Measurements from ENCODE around the gene CCDC85B. TPM values are rescaled to one million over a fixed set of nuclear protein-coding genes. Genes with fewer than 3 reads are reported as not detected.

The CCDC85B gene
- total and polyA plus RNA-seq, 2 of the 13 experiments (the other 11 are each of a cell fraction or from before 2014, with no cell fraction given), result 8.2 to 19.5 TPM

- TF ChIP-seq ZNF83 (CRISPR knock-in tag; IDR thresholded peaks at IDR 0.05; ENCODE audit: borderline replicate concordance), result 0 out of 2 replicates have a peak, but pooled peaks have one; percentile 61
- TF ChIP-seq ZNF816 (CRISPR knock-in tag; IDR thresholded peaks at IDR 0.05; ENCODE audit: borderline replicate concordance), result no peak
- no peak for TF ChIP-seq ISX (CRISPR knock-in tag; conservative IDR thresholded peaks at IDR 0.05)
- no peak; the same call in 1 of the 2 replicates for TF ChIP-seq HDAC1 (CRISPR knock-in tag; IDR thresholded peaks at IDR 0.05)
- TF ChIP-seq FIP1L1 (IDR thresholded peaks at IDR 0.05; ENCODE audit: borderline replicate concordance, insufficient read depth, low read depth, low read length), result no peak
- peak; percentile 79; the same call in 1 of the 2 replicates for TF ChIP-seq TFDP1 (CRISPR knock-in tag; IDR thresholded peaks at IDR 0.05; ENCODE audit: borderline replicate concordance)
- TF ChIP-seq PAX8 (CRISPR knock-in tag; IDR thresholded peaks at IDR 0.05; ENCODE audit: borderline replicate concordance), result peak; percentile 79; the same call in 1 of the 2 replicates
- TF ChIP-seq, protein P1, sequence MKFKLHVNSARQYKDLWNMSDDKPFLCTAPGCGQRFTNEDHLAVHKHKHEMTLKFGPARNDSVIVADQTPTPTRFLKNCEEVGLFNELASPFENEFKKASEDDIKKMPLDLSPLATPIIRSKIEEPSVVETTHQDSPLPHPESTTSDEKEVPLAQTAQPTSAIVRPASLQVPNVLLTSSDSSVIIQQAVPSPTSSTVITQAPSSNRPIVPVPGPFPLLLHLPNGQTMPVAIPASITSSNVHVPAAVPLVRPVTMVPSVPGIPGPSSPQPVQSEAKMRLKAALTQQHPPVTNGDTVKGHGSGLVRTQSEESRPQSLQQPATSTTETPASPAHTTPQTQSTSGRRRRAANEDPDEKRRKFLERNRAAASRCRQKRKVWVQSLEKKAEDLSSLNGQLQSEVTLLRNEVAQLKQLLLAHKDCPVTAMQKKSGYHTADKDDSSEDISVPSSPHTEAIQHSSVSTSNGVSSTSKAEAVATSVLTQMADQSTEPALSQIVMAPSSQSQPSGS (CRISPR knock-in tag; IDR thresholded peaks at IDR 0.05), result peak; percentile 73; the same call in 1 of the 2 replicates
- TF ChIP-seq ATF7-NPFF (CRISPR knock-in tag; IDR thresholded peaks at IDR 0.05; ENCODE audit: low read depth), result peak; percentile 86
- peak; percentile 99 for TF ChIP-seq MAZ (IDR thresholded peaks at IDR 0.05; ENCODE audit: borderline replicate concordance, low read depth, low read length)
- TF ChIP-seq MAZ (CRISPR knock-in tag; IDR thresholded peaks at IDR 0.05; ENCODE audit: low read depth), result peak; percentile 100
- no peak for TF ChIP-seq ZFP36 (IDR thresholded peaks at IDR 0.05; ENCODE audit: borderline replicate concordance, low read depth, low read length, partially characterized antibody)
- TF ChIP-seq AKNA (CRISPR knock-in tag; IDR thresholded peaks at IDR 0.05; ENCODE audit: borderline replicate concordance), result no peak
- TF ChIP-seq PLRG1 (conservative IDR thresholded peaks at IDR 0.05), result no peak
- TF ChIP-seq, protein P2, sequence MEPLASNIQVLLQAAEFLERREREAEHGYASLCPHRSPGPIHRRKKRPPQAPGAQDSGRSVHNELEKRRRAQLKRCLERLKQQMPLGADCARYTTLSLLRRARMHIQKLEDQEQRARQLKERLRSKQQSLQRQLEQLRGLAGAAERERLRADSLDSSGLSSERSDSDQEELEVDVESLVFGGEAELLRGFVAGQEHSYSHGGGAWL (CRISPR knock-in tag; IDR thresholded peaks at IDR 0.05), result 0 out of 2 replicates have a peak, but pooled peaks have one; percentile 28
- no peak for TF ChIP-seq THYN1 (CRISPR knock-in tag; IDR thresholded peaks at IDR 0.05; ENCODE audit: borderline replicate concordance, low read depth)
- TF ChIP-seq HMG20A (CRISPR knock-in tag; IDR thresholded peaks at IDR 0.05; ENCODE audit: borderline replicate concordance), result no peak
- TF ChIP-seq U2AF2 (IDR thresholded peaks at IDR 0.05; ENCODE audit: low read depth, low read length), result no peak
- TF ChIP-seq ZNF362 (CRISPR knock-in tag; IDR thresholded peaks at IDR 0.05; ENCODE audit: borderline replicate concordance), result peak; percentile 45; the same call in 1 of the 2 replicates
- TF ChIP-seq ZFY (CRISPR knock-in tag; IDR thresholded peaks at IDR 0.05), result peak; percentile 72
These were observed 28.7 kb downstream of the CCDC85B start, which contains the start of gene DRAP1 (continued) for GRCh38 chr11:65919141-65919572.

Data from HepG2 (cell line).